HepG2 (cell line): ENCODE results near the gene PSMB1. TPM values are rescaled to one million over a fixed set of nuclear protein-coding genes. Genes with fewer than 3 reads are reported as not detected.

Experiments
- AGO2 ChIP-seq: fragments of 200-400 bp; formaldehyde crosslinking; optimal IDR thresholded peaks from 2 replicates; pipeline ENCODE3; 2017; ENCODE audit warnings: mild to moderate bottlenecking, low read depth, low read length, moderate library complexity
- ASH2L ChIP-seq: fragments of 300-600, 200-600 bp; sonication (generic); IDR thresholded peaks from 2 replicates; pipeline ENCODE4 v1.7.0; 2017; ENCODE audit warnings: low read depth, mild to moderate bottlenecking, moderate library complexity, mixed read lengths, low read length; ENCODE audit not compliant: insufficient read length
- FOXA1 ChIP-seq, 2 experiments: fragments of 450-650 bp in 1 of 2; sonication (generic) in 1 of 2; formaldehyde crosslinking in 1 of 2; IDR thresholded peaks; 2 replicates each; pipeline versions ENCODE4 v1.4.0 to v1.6.1; 2016 to 2020; ENCODE audit warnings: missing genetic modification reagents in 1 of 2
- GLI4 ChIP-seq: sonication (generic); formaldehyde crosslinking; IDR thresholded peaks from 2 replicates; pipeline ENCODE4 v1.5.1; 2020; ENCODE audit warnings: missing genetic modification reagents, mild to moderate bottlenecking, moderate library complexity, borderline replicate concordance
- HNF4A ChIP-seq: sonication (generic); formaldehyde crosslinking; IDR thresholded peaks from 2 replicates; pipeline ENCODE4 v1.4.0; 2020; ENCODE audit warnings: missing genetic modification reagents
- PHF21A ChIP-seq: sonication (generic); formaldehyde crosslinking; IDR thresholded peaks from 2 replicates; pipeline ENCODE4 v1.5.0; 2020; ENCODE audit warnings: mild to moderate bottlenecking, missing genetic modification reagents
- RFXAP ChIP-seq: sonication (generic); formaldehyde crosslinking; IDR thresholded peaks from 2 replicates; pipeline ENCODE4 v1.4.0; 2020; ENCODE audit warnings: missing genetic modification reagents, borderline replicate concordance
- U2AF1 ChIP-seq: fragments of 200-400 bp; formaldehyde crosslinking; optimal IDR thresholded peaks from 2 replicates; pipeline ENCODE3; 2017; ENCODE audit warnings: mild to moderate bottlenecking, low read depth, low read length
- ZNF644 ChIP-seq: IDR thresholded peaks from 2 replicates; pipeline ENCODE4 v1.6.1; 2016; ENCODE audit warnings: low read depth
- ZNF766 ChIP-seq: sonication (generic); formaldehyde crosslinking; IDR thresholded peaks from 2 replicates; pipeline ENCODE4 v1.5.0; 2020; ENCODE audit warnings: missing genetic modification reagents, borderline replicate concordance
- ZNF816 ChIP-seq: sonication (generic); formaldehyde crosslinking; IDR thresholded peaks from 2 replicates; pipeline ENCODE4 v1.8.0; 2022; ENCODE audit warnings: missing genetic modification reagents, mild to moderate bottlenecking, borderline replicate concordance
- ZSCAN25 ChIP-seq: sonication (generic); formaldehyde crosslinking; IDR thresholded peaks from 2 replicates; pipeline ENCODE4 v1.8.0; 2022; ENCODE audit warnings: mild to moderate bottlenecking, missing genetic modification reagents
- polyA plus RNA-seq, 8 experiments: library from polyadenylated mRNA; depleted of rRNA in 3 of 8; stranded (reverse) in 7 of 8; unstranded in 1 of 8; fragments of >200 nt; fragmentation: Illumina TruSeq in 4 of 8; extraction: Trizol in 4 of 8; gene quantifications; 2 replicates each; pipeline versions ENCODE4 v1.2.1 to v1.2.3, GENCODE V29; 2011 to 2016; ENCODE audit warnings: low read depth in 4 of 8, missing spikeins in 1 of 8, mixed read lengths in 1 of 8; ENCODE audit not compliant: insufficient read depth in 1 of 8
- total RNA-seq, 5 experiments: library from RNA; depleted of rRNA; stranded (reverse); fragments of >200 nt; fragmentation: Illumina TruSeq; extraction: Trizol; gene quantifications; 2 replicates each; pipeline ENCODE4 v1.2.3, GENCODE V29; 2016; ENCODE audit warnings: low read depth in 1 of 5
- TF ChIP-seq, protein P1 (sequence below): IDR thresholded peaks from 2 replicates; pipeline ENCODE4 v1.6.1; 2012; ENCODE audit warnings: low read length, improper control_type of control experiment
- TF ChIP-seq, protein P2 (sequence below): sonication (generic); formaldehyde crosslinking; IDR thresholded peaks from 2 replicates; pipeline ENCODE4 v1.4.0; 2020; ENCODE audit warnings: missing genetic modification reagents
- TF ChIP-seq, protein P3 (sequence below): IDR thresholded peaks from 2 replicates; pipeline ENCODE4 v1.6.1; 2012; ENCODE audit warnings: inconsistent platforms
- TF ChIP-seq, protein P4 (sequence below): sonication (generic); formaldehyde crosslinking; IDR thresholded peaks from 2 replicates; pipeline ENCODE4 v1.8.0; 2022; ENCODE audit warnings: mild to moderate bottlenecking, missing genetic modification reagents, borderline replicate concordance
- TF ChIP-seq, protein P5 (sequence below), 2 experiments: sonication (generic) in 1 of 2; formaldehyde crosslinking in 1 of 2; IDR thresholded peaks; 2 replicates each; pipeline versions ENCODE4 v1.4.0 to v1.6.1; 2018 to 2020; ENCODE audit warnings: missing genetic modification reagents in 2 of 2, borderline replicate concordance in 1 of 2, low read depth in 1 of 2, mild to moderate bottlenecking in 1 of 2, missing biosample characterization in 1 of 2
- TF ChIP-seq, protein P6 (sequence below): sonication (generic); formaldehyde crosslinking; IDR thresholded peaks from 2 replicates; pipeline ENCODE4 v1.4.0; 2020; ENCODE audit warnings: mild to moderate bottlenecking, missing genetic modification reagents

PSMB1 gene
- total and polyA plus RNA-seq, 2 of the 13 experiments (the other 11 are each of a cell fraction or from before 2014, with no cell fraction given) = 528 to 592 TPM

DNA sequence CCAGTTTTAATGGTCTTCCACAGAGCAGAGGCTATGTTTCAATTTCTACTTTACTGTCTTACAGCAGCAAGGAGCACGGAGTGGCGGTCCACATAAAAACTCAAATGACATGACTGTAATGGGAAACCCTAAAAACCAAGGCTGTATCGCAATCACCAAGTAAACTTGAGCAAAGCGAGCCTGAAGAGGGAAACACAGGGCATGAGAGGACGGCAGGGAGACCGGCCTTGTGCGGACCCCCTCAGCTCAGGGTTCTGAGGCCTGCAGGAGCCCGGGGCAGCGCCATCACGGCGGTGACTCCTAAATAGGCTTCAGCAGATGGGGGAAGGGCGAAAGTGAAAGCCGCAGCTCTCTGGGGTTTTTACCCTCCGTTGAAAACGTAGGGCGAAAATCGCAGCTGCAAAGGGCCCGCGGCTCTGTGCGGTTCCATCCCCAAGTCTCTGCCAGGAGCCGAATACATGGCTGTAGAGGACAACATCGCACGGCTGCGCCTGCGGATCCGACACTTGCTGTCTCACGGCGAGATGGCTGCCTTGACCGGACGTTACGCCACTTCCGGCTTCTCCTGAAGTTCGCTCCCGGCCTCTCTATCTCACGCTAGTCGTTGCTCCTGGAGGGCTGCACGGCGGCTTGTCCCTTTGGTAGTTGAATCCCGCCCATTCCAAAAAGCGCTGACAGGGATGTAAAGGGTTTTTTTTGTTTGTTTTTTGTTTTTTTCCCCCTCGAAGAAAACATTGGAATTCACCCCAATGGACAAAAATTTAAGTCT is at the start of gene PSMB1 (continued):
- TF ChIP-seq, protein P1, sequence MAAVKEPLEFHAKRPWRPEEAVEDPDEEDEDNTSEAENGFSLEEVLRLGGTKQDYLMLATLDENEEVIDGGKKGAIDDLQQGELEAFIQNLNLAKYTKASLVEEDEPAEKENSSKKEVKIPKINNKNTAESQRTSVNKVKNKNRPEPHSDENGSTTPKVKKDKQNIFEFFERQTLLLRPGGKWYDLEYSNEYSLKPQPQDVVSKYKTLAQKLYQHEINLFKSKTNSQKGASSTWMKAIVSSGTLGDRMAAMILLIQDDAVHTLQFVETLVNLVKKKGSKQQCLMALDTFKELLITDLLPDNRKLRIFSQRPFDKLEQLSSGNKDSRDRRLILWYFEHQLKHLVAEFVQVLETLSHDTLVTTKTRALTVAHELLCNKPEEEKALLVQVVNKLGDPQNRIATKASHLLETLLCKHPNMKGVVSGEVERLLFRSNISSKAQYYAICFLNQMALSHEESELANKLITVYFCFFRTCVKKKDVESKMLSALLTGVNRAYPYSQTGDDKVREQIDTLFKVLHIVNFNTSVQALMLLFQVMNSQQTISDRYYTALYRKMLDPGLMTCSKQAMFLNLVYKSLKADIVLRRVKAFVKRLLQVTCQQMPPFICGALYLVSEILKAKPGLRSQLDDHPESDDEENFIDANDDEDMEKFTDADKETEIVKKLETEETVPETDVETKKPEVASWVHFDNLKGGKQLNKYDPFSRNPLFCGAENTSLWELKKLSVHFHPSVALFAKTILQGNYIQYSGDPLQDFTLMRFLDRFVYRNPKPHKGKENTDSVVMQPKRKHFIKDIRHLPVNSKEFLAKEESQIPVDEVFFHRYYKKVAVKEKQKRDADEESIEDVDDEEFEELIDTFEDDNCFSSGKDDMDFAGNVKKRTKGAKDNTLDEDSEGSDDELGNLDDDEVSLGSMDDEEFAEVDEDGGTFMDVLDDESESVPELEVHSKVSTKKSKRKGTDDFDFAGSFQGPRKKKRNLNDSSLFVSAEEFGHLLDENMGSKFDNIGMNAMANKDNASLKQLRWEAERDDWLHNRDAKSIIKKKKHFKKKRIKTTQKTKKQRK = no peak
- peak; percentile 80 for TF ChIP-seq AGO2
- 0 out of 2 replicates have a peak, but pooled peaks have one; percentile 32 for TF ChIP-seq RFXAP (CRISPR knock-in tag)
- TF ChIP-seq ZNF816 (CRISPR knock-in tag) = no peak
- TF ChIP-seq, protein P2, sequence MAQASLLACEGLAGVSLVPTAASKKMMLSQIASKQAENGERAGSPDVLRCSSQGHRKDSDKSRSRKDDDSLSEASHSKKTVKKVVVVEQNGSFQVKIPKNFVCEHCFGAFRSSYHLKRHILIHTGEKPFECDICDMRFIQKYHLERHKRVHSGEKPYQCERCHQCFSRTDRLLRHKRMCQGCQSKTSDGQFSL (CRISPR knock-in tag) = no peak; the same call in 1 of the 2 replicates
- TF ChIP-seq, protein P3, sequence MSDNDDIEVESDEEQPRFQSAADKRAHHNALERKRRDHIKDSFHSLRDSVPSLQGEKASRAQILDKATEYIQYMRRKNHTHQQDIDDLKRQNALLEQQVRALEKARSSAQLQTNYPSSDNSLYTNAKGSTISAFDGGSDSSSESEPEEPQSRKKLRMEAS = peak; percentile 83
- no peak for TF ChIP-seq PHF21A (CRISPR knock-in tag)
- TF ChIP-seq, protein P4, sequence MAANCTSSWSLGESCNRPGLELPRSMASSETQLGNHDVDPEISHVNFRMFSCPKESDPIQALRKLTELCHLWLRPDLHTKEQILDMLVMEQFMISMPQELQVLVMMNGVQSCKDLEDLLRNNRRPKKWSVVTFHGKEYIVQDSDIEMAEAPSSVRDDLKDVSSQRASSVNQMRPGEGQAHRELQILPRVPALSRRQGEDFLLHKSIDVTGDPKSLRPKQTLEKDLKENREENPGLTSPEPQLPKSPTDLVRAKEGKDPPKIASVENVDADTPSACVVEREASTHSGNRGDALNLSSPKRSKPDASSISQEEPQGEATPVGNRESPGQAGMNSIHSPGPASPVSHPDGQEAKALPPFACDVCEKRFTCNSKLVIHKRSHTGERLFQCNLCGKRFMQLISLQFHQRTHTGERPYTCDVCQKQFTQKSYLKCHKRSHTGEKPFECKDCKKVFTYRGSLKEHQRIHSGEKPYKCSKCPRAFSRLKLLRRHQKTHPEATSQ (CRISPR knock-in tag) = peak; percentile 92
- TF ChIP-seq, protein P5, sequence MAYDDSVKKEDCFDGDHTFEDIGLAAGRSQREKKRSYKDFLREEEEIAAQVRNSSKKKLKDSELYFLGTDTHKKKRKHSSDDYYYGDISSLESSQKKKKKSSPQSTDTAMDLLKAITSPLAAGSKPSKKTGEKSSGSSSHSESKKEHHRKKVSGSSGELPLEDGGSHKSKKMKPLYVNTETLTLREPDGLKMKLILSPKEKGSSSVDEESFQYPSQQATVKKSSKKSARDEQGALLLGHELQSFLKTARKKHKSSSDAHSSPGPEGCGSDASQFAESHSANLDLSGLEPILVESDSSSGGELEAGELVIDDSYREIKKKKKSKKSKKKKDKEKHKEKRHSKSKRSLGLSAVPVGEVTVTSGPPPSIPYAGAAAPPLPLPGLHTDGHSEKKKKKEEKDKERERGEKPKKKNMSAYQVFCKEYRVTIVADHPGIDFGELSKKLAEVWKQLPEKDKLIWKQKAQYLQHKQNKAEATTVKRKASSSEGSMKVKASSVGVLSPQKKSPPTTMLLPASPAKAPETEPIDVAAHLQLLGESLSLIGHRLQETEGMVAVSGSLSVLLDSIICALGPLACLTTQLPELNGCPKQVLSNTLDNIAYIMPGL (CRISPR knock-in tag; IDR thresholded peaks at IDR 0.05; ENCODE audit: borderline replicate concordance in 1 of 2, low read depth in 1 of 2) = peak; percentile 69 to 81; a peak in 3 of 4 replicates
- no peak for TF ChIP-seq FOXA1 (IDR thresholded peaks at IDR 0.05)
- no peak for TF ChIP-seq FOXA1 (CRISPR knock-in tag; IDR thresholded peaks at IDR 0.05)
- TF ChIP-seq ZNF644 = no peak
- TF ChIP-seq U2AF1 = peak; percentile 81
- TF ChIP-seq ASH2L = peak; percentile 93
- peak; percentile 31 for TF ChIP-seq HNF4A (CRISPR knock-in tag)
- TF ChIP-seq ZNF766 (CRISPR knock-in tag) = peak; percentile 92
- TF ChIP-seq, protein P6, sequence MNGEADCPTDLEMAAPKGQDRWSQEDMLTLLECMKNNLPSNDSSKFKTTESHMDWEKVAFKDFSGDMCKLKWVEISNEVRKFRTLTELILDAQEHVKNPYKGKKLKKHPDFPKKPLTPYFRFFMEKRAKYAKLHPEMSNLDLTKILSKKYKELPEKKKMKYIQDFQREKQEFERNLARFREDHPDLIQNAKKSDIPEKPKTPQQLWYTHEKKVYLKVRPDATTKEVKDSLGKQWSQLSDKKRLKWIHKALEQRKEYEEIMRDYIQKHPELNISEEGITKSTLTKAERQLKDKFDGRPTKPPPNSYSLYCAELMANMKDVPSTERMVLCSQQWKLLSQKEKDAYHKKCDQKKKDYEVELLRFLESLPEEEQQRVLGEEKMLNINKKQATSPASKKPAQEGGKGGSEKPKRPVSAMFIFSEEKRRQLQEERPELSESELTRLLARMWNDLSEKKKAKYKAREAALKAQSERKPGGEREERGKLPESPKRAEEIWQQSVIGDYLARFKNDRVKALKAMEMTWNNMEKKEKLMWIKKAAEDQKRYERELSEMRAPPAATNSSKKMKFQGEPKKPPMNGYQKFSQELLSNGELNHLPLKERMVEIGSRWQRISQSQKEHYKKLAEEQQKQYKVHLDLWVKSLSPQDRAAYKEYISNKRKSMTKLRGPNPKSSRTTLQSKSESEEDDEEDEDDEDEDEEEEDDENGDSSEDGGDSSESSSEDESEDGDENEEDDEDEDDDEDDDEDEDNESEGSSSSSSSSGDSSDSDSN = peak; percentile 82
- TF ChIP-seq ZSCAN25 (CRISPR knock-in tag) = peak; percentile 75
- TF ChIP-seq GLI4 (CRISPR knock-in tag) = peak; percentile 84
